GM19395 (cell line): ENCODE data around the gene OR2AJ1.

Source experiments
- ATAC-seq: cut with Tn5 transposase; IDR thresholded peaks from one replicate; pipeline ENCODE4 v1.9.1; 2021; ENCODE audit warnings: mild to moderate bottlenecking, moderate library complexity; ENCODE audit not compliant: unreplicated experiment

The OR2AJ1 gene

GRCh38 chr1:247924868-247925267 is at the start of gene OR2AJ1:
Gene OR2AJ1 (plus strand): TSS chr1:247924889. CDS start chr1:247933769, 8,880 bp downstream.
- no peak for ATAC-seq

GRCh38 chr1:247883346-247883745 is 41.3 kb upstream of the OR2AJ1 start:
- no peak for ATAC-seq

GRCh38 chr1:247884797-247885413 is 39.8 kb upstream of the OR2AJ1 start:
- no peak for ATAC-seq

- no peak for ATAC-seq
Observed at GRCh38 chr1:247895163-247895637, 29.5 kb upstream of the OR2AJ1 start, which contains the start of gene OR2W3. Gene OR2W3 (plus strand): TSS chr1:247895587. CDS start chr1:247895587, 0 bp downstream.

- no peak for ATAC-seq
Observed at GRCh38 chr1:247895976-247896375, 28.7 kb upstream of the OR2AJ1 start.

- no peak for ATAC-seq
Observed at GRCh38 chr1:247904122-247904521, 20.6 kb upstream of the OR2AJ1 start.

- ATAC-seq: no peak
Observed at GRCh38 chr1:247905181-247905580, 19.5 kb upstream of the OR2AJ1 start.

- no peak for ATAC-seq
Observed at GRCh38 chr1:247905910-247906503, 18.7 kb upstream of the OR2AJ1 start.

- peak; percentile 67 for ATAC-seq
Observed at GRCh38 chr1:247906504-247907047, 18.1 kb upstream of the OR2AJ1 start.

GRCh38 chr1:247908766-247909165 is 15.9 kb upstream of the OR2AJ1 start:
- no peak for ATAC-seq

- no peak for ATAC-seq
Observed at GRCh38 chr1:247913786-247914185, 10.9 kb upstream of the OR2AJ1 start.

- ATAC-seq: no peak
Observed at GRCh38 chr1:247914941-247915662, 9.6 kb upstream of the OR2AJ1 start.

- no peak for ATAC-seq
Observed at GRCh38 chr1:247919952-247920351, 4.7 kb upstream of the OR2AJ1 start, which contains the start of gene OR2T8. Gene OR2T8 (plus strand): TSS chr1:247920252. CDS start chr1:247921018, 766 bp downstream.

GRCh38 chr1:247923941-247924340 is 748 bp upstream of the OR2AJ1 start:
- ATAC-seq: no peak

- no peak for ATAC-seq
Observed at GRCh38 chr1:247933989-247934388, 9.3 kb downstream of the OR2AJ1 start.

GRCh38 chr1:247935781-247936180 is 11.1 kb downstream of the OR2AJ1 start:
- no peak for ATAC-seq

GRCh38 chr1:247936415-247936814 is 11.7 kb downstream of the OR2AJ1 start:
- ATAC-seq: no peak

- ATAC-seq: peak; percentile 99
Observed at GRCh38 chr1:247936965-247937734, 12.5 kb downstream of the OR2AJ1 start.

GRCh38 chr1:247942624-247943023 is 17.9 kb downstream of the OR2AJ1 start:
- ATAC-seq: no peak

GRCh38 chr1:247948558-247948957 is 23.9 kb downstream of the OR2AJ1 start, which contains the start of gene OR2L8:
Gene OR2L8 (plus strand): TSS chr1:247948858. CDS start chr1:247948858, 0 bp downstream.
- ATAC-seq: no peak

GRCh38 chr1:247953408-247953807 is 28.7 kb downstream of the OR2AJ1 start:
- ATAC-seq: no peak
